DOHH2 (cell line): Measurements from ENCODE around the gene PHLDB2.

Experiments
- H3F3A ChIP-seq: fragments of 200-600 bp; sonication (generic), shearing (Covaris generic); 2 replicates; pipeline ENCODE4 v1.6.0; 2016; ENCODE audit warnings: antibody characterized with exemption, mild to moderate bottlenecking; ENCODE audit not compliant: control insufficient read depth, insufficient read depth
- H3K27ac ChIP-seq: fragments of 200-600 bp; sonication (generic); 2 replicates; pipeline ENCODE4 v1.5.1; 2014; ENCODE audit warnings: low read depth, mild to moderate bottlenecking, low read length, moderate library complexity
- H3K27me3 ChIP-seq: fragments of 200-600 bp; sonication (generic); 2 replicates; pipeline ENCODE4 v1.6.1; 2014; ENCODE audit warnings: mild to moderate bottlenecking, low read length, mixed read lengths; ENCODE audit not compliant: control insufficient read depth
- H3K36me3 ChIP-seq: fragments of 200-600 bp; sonication (generic); 2 replicates; pipeline ENCODE4 v1.6.1; 2014; ENCODE audit warnings: mild to moderate bottlenecking, low read length, moderate library complexity, mixed read lengths; ENCODE audit not compliant: control insufficient read depth
- H3K4me1 ChIP-seq: fragments of 200-600 bp; sonication (generic); 2 replicates; pipeline ENCODE4 v1.6.1; 2014; ENCODE audit warnings: mild to moderate bottlenecking, low read length, mixed read lengths; ENCODE audit not compliant: control insufficient read depth
- H3K4me2 ChIP-seq: fragments of 200-600 bp; sonication (generic); 2 replicates; pipeline ENCODE4 v1.6.0; 2014; ENCODE audit warnings: mild to moderate bottlenecking, low read length, moderate library complexity
- H3K4me3 ChIP-seq: fragments of 200-600 bp; sonication (generic); 2 replicates; pipeline ENCODE4 v1.5.1; 2014; ENCODE audit warnings: mild to moderate bottlenecking, low read length, mixed read lengths
- H3K79me2 ChIP-seq: fragments of 200-600 bp; sonication (generic); 2 replicates; pipeline ENCODE4 v1.6.1; 2014; ENCODE audit warnings: mild to moderate bottlenecking, low read length, mixed read lengths; ENCODE audit not compliant: control insufficient read depth
- H3K9me2 ChIP-seq: fragments of 200-600 bp; sonication (generic); replicated peaks from 2 replicates; pipeline ENCODE4 v1.6.1; 2014; ENCODE audit warnings: mild to moderate bottlenecking, low read length, mixed read lengths; ENCODE audit not compliant: control insufficient read depth
- H3K9me3 ChIP-seq: fragments of 200-600 bp; sonication (generic); 2 replicates; pipeline ENCODE4 v1.6.1; 2014; ENCODE audit warnings: antibody characterized with exemption, low read length, mixed read lengths; ENCODE audit not compliant: control insufficient read depth, insufficient read depth
- H4K20me1 ChIP-seq: fragments of 200-600 bp; sonication (generic); 2 replicates; pipeline ENCODE4 v1.6.0; 2014; ENCODE audit warnings: low read depth, mild to moderate bottlenecking, antibody characterized with exemption, low read length, moderate library complexity; ENCODE audit not compliant: control insufficient read depth, insufficient read depth
- EZH2phosphoT487 ChIP-seq: fragments of 200-600 bp; sonication (generic); IDR thresholded peaks from 2 replicates; pipeline ENCODE4 v1.6.1; 2017; ENCODE audit warnings: borderline replicate concordance, mild to moderate bottlenecking, antibody characterized with exemption, low read length, moderate library complexity, mixed read lengths
- TF ChIP-seq, protein P1 (sequence below): fragments of 200-600 bp; sonication (generic); IDR thresholded peaks from one replicate; pipeline ENCODE4 v1.5.1; 2014; ENCODE audit warnings: antibody characterized with exemption, mild to moderate bottlenecking, low read depth, low read length; ENCODE audit not compliant: poor library complexity, severe bottlenecking

Gene PHLDB2

DNA sequence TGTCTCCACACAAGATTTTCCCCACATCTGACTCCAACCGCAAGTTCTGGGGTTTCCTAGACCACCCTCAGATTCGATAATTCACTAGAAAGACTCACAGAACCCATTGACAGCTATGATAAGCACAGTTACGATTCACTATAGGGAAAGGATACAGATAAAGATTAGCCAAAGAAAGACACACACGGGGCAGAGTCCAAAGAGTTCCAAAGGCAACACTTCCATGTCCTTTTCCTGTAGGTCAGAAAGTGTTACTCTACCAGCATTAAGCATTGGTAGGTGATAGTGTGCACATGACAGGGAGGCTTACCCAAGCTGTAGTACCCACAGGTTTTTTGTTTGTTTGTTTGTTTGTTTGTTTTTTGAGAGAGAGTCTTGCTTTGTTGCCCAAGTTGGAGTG is 48.1 kb downstream of the PHLDB2 start:
- Histone ChIP-seq H3K9me2 (no peaks in the 10 kb centered on the region), H3K27me3 (peaks cover 9% of the 10 kb centered on the region), H4K20me1 (no peaks in the 10 kb centered on the region), H3K27ac (no peak overlapping the region), H3K4me3 (no peak overlapping the region), H3K9me3 (no peaks in the 10 kb centered on the region), H3F3A (no peaks in the 10 kb centered on the region), H3K36me3 (no peaks in the 10 kb centered on the region), H3K4me1 (no peaks in the 10 kb centered on the region), H3K79me2 (no peaks in the 10 kb centered on the region), H3K4me2 (no peak overlapping the region)
- TF ChIP-seq, protein P1, sequence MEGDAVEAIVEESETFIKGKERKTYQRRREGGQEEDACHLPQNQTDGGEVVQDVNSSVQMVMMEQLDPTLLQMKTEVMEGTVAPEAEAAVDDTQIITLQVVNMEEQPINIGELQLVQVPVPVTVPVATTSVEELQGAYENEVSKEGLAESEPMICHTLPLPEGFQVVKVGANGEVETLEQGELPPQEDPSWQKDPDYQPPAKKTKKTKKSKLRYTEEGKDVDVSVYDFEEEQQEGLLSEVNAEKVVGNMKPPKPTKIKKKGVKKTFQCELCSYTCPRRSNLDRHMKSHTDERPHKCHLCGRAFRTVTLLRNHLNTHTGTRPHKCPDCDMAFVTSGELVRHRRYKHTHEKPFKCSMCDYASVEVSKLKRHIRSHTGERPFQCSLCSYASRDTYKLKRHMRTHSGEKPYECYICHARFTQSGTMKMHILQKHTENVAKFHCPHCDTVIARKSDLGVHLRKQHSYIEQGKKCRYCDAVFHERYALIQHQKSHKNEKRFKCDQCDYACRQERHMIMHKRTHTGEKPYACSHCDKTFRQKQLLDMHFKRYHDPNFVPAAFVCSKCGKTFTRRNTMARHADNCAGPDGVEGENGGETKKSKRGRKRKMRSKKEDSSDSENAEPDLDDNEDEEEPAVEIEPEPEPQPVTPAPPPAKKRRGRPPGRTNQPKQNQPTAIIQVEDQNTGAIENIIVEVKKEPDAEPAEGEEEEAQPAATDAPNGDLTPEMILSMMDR: no peak
- TF ChIP-seq EZH2phosphoT487: no peak

DNA sequence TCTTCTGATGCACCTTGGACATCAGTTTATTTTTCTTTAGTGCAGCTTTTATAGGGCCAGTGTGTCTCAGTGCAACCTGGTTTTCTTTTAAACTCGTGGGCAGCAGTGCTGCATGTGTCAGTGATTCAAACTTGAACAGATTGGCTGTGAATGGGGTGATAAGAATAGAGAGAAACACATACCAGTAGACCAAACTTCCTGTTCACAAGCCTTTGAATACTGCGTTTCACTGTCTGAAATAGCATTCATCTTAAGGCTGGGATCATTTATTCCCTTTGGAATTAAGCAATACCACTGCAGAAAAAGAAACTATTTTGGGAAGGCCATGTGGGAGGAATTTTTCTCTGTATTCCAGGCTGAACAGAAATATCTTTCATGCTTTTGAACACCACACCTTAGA is 51.7 kb downstream of the PHLDB2 start:
- Histone ChIP-seq H3K4me2 (no peak overlapping the region), H3K9me3 (no peaks in the 10 kb centered on the region), H3K79me2 (no peaks in the 10 kb centered on the region), H3K4me3 (no peak overlapping the region), H4K20me1 (no peaks in the 10 kb centered on the region), H3K36me3 (no peaks in the 10 kb centered on the region), H3K4me1 (no peaks in the 10 kb centered on the region), H3F3A (no peaks in the 10 kb centered on the region), H3K27me3 (peaks cover 13% of the 10 kb centered on the region), H3K27ac (no peak overlapping the region), H3K9me2 (no peaks in the 10 kb centered on the region)
- no peak for TF ChIP-seq EZH2phosphoT487
- TF ChIP-seq, protein P1: no peak

DNA sequence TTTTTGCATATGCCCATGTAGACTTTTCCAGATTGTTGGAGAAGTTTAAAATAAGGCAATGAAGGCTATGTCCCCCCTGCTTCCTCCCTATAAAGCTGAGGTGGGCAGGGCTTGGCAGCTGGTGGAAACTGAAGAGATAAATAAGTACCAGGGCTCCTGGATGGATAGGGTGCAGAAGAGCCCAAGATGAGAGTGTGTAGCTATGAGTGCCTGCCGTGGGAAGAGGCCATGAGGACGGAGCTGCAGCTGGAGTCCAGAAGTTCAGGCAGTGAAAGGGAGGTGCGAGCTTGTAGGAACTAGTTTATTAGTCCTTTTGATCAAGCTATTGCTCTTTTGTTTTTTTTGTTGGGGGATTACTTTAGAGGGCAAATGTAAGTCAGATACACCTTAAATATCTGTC is 52.4 kb downstream of the PHLDB2 start:
- H3K36me3 ChIP-seq: no peaks in the 10 kb centered on the region
- H3K9me3 ChIP-seq: no peaks in the 10 kb centered on the region
- H3K79me2 ChIP-seq: no peaks in the 10 kb centered on the region
- H3K4me1 ChIP-seq: no peaks in the 10 kb centered on the region
- no peak overlapping the region for H3K4me3 ChIP-seq
- H3K9me2 ChIP-seq: no peaks in the 10 kb centered on the region
- no peak overlapping the region for H3K27ac ChIP-seq
- TF ChIP-seq, protein P1: no peak
- TF ChIP-seq EZH2phosphoT487: no peak
- H3K27me3 ChIP-seq: peaks cover 16% of the 10 kb centered on the region
- H3K4me2 ChIP-seq: no peak overlapping the region
- no peaks in the 10 kb centered on the region for H3F3A ChIP-seq
- H4K20me1 ChIP-seq: no peaks in the 10 kb centered on the region

DNA sequence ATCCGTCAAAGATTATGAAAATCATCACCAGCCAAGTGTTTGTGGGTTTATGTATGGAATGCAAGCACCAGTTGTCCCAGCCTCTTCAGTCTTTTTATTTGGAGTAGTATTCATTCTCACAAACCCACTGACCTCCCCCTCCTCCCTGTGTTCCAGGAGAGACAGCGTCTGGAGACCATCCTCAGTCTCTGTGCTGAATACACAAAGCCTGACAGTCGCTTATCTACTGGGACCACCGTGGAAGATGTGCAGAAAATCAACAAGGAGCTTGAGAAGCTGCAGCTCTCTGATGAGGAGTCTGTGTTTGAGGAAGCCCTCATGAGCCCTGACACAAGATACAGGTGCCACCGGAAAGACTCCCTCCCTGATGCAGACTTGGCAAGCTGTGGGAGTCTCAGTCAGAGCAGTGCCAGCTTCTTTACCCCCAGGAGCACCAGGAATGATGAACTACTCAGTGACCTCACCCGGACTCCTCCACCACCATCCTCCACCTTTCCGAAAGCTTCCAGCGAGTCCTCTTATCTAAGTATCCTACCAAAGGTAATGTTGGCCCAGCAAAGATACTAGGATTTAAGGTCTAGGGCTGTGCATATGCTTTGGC is 54.2 kb downstream of the PHLDB2 start:
- Histone ChIP-seq H3K9me3 (no peaks in the 10 kb centered on the region), H4K20me1 (no peaks in the 10 kb centered on the region), H3K27ac (no peak overlapping the region), H3K9me2 (no peaks in the 10 kb centered on the region), H3K27me3 (peaks cover 20% of the 10 kb centered on the region), H3F3A (no peaks in the 10 kb centered on the region), H3K4me1 (no peaks in the 10 kb centered on the region), H3K36me3 (no peaks in the 10 kb centered on the region), H3K79me2 (no peaks in the 10 kb centered on the region), H3K4me2 (no peak overlapping the region), H3K4me3 (no peak overlapping the region)
- TF ChIP-seq, protein P1: no peak
- no peak for TF ChIP-seq EZH2phosphoT487
